22Rv1 (cell line): ENCODE measurements around the gene PKD2L1.

Experiments used
- CTCF ChIP-seq: fragments of 450-650 bp; IDR thresholded peaks from 2 replicates; pipeline ENCODE4 v1.5.1; 2017; ENCODE audit warnings: mild to moderate bottlenecking
- ZFX ChIP-seq: fragments of 450-650 bp; IDR thresholded peaks from 2 replicates; pipeline ENCODE4 v1.6.1; 2017; ENCODE audit warnings: antibody characterized with exemption, borderline replicate concordance

- TF ChIP-seq CTCF (peak; percentile 7; the same call in 1 of the 2 replicates), ZFX (no peak)
Measured at GRCh38 chr10:100286051-100287033, 43.7 kb downstream of the PKD2L1 start, which contains the start of gene BLOC1S2.
